Suprapubic skin (tissue), 4 donors: Measurements from ENCODE around the gene SYNGR3. TPM values are rescaled to one million over a fixed set of nuclear protein-coding genes. Genes with fewer than 3 reads are reported as not detected.

Experiments used
- DNase-seq, 2 donors: peaks; one replicate each; pipeline ENCODE4 v3.0.0-alpha.2; 2019; ENCODE audit warnings: low spot score in 2 of 2
- H3K27ac ChIP-seq: fragments of 200-600 bp; sonication (generic); one replicate; pipeline ENCODE4 v1.5.1; 2019
- H3K27me3 ChIP-seq: fragments of 200-600 bp; sonication (generic); one replicate; pipeline ENCODE4 v1.5.1; 2019
- H3K36me3 ChIP-seq: fragments of 200-600 bp; sonication (generic); one replicate; pipeline ENCODE4 v1.5.1; 2019
- H3K4me1 ChIP-seq: fragments of 200-600 bp; sonication (generic); one replicate; pipeline ENCODE4 v1.5.1; 2019
- H3K4me3 ChIP-seq: fragments of 200-600 bp; sonication (generic); one replicate; pipeline ENCODE4 v1.5.1; 2019; ENCODE audit warnings: mild to moderate bottlenecking
- H3K9me3 ChIP-seq: fragments of 200-600 bp; sonication (generic); one replicate; pipeline ENCODE4 v1.5.1; 2019
- EP300 ChIP-seq: sonication (generic); formaldehyde crosslinking; IDR thresholded peaks from one replicate; pipeline ENCODE4 v1.6.1; 2017; ENCODE audit warnings: antibody characterized with exemption
- POLR2A ChIP-seq, 2 donors: fragments of 450-650 bp; IDR thresholded peaks; one replicate each; pipeline ENCODE4 v1.6.1; 2017; ENCODE audit warnings: antibody characterized with exemption in 2 of 2, mild to moderate bottlenecking in 2 of 2, moderate library complexity in 2 of 2
- POLR2AphosphoS5 ChIP-seq, 3 donors: sonication (generic); formaldehyde crosslinking; IDR thresholded peaks; one replicate each; pipeline ENCODE4 v1.6.1; 2017; ENCODE audit warnings: antibody characterized with exemption in 3 of 3
- WGBS: methylation state at CpG from one replicate; pipeline ENCODE4 v1.1.5; 2018; 5-methylcytosine and 5-hydroxymethylcytosine counted together
- total RNA-seq, 4 donors: library from RNA; depleted of rRNA; stranded (reverse); fragments of >200 nt; gene quantifications; one replicate each; pipeline ENCODE4 v1.1.0, GENCODE V29; 2016
- TF ChIP-seq, protein P1 (sequence below), 2 donors: fragments of 200-600 bp in 1 of 2; fragments of 450-650 bp in 1 of 2; sonication (generic) in 1 of 2; IDR thresholded peaks; one replicate each; pipeline ENCODE4 v1.5.1; 2016 to 2019; ENCODE audit warnings: antibody characterized with exemption in 2 of 2, mild to moderate bottlenecking in 1 of 2, moderate library complexity in 1 of 2

Gene SYNGR3
- total RNA-seq, 4 donors from 2014 or later = 0.42 to 1.7 (median 0.60) TPM; not detected in 1

DNA sequence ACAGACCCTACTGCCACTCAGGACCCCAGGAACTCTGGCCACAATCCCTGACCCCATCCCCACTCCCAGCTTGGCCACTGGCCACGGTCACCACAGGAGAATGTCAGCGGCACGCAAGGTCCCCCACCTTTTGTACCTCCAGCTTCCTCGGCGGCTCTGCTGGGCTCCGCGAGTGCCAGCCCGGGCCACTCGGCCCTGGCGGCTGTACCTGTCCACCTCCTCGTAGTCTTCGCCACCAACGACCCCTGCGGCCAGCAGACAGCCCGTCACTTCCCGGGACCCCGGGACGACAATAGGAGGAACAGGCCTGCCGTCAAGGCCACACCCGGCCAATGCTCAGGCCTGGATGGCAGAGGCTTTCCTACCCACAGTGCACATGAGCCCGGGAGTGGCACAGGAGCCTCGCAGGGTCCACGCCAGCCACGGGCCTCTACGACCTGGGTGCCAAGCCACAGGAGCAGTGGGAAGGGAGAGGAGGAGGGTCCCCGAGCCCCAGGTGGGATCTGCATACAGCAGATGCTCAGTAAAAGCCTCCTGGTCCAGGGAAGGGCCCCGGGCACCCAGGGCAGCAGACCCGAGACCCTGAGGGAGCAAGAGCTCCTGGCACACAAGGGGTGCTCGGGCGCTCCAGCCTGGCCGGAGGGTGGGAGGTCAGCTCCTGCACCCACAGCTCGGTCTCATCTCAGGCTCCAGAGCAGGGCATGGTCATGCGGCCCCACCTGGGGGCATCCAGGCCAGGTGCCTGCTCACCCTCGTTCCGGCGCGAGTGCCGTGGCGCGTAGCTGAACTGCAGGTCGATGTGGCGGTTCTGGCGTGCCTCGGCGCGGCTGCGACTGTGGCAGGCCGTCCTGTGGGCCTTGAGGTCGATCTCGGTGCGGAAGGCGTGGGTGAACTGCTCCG lies 11.9 kb downstream of the SYNGR3 start:
- Histone ChIP-seq H3K9me3 (no peaks in the 10 kb centered on the region), H3K4me1 (peaks cover 49% of the 10 kb centered on the region), H3K36me3 (peaks cover 67% of the 10 kb centered on the region), H3K27ac (no peak overlapping the region), H3K4me3 (no peak overlapping the region), H3K27me3 (no peaks in the 10 kb centered on the region)
- no peak for DNase-seq
- no peak for TF ChIP-seq POLR2A (IDR thresholded peaks at IDR 0.05)
- no peak for TF ChIP-seq EP300
- no peak for TF ChIP-seq POLR2AphosphoS5 (IDR thresholded peaks at IDR 0.05)
- WGBS = 93% methylated on average over 33 of the region's 53 CpGs

DNA sequence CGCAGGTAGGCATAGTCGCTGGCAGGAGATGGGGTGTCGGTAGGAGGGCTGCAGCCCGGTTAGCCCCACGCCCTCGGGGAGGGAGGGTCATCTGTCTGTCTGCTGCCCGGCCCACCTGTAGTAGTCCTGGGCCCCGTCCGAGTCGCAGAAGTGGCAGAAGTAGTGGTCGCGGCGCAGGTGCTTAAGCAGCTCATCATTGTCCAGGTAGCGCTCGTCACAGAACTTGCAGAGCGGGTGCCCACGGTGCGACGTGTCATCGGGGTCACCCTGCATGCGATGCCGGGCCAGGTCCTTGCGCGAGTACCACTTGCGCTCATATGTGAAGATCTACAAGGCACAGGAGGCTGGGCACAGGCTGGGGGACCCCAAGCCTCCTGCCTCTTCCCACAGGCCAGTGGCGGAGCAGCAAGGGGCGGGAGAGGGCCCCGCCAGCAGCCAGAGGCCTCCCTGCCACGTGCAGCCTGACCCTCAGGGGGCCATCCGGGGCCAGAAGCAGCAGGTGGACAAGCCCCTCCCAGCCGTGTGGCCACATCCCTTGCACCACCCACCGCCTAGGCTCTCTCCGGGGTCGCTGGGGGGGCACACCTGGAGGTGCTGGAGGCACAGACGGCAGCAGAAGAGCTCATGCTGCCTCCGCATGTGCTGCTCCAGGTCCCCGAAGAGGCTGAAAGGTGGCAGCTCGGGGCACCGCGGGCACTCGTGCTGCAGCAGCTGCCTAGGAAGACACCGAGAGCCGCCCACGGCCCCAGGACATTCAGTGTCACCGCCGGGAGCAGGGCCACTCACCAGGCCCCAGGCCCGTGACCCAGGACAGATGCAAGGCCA lies 12.8 kb downstream of the SYNGR3 start:
- Histone ChIP-seq H3K4me3 (no peak overlapping the region), H3K4me1 (peaks cover 51% of the 10 kb centered on the region), H3K9me3 (no peaks in the 10 kb centered on the region), H3K36me3 (peaks cover 59% of the 10 kb centered on the region), H3K27me3 (no peaks in the 10 kb centered on the region), H3K27ac (no peak overlapping the region)
- DNase-seq = no peak
- no peak for TF ChIP-seq POLR2A (IDR thresholded peaks at IDR 0.05)
- no peak for TF ChIP-seq EP300
- TF ChIP-seq, protein P1, sequence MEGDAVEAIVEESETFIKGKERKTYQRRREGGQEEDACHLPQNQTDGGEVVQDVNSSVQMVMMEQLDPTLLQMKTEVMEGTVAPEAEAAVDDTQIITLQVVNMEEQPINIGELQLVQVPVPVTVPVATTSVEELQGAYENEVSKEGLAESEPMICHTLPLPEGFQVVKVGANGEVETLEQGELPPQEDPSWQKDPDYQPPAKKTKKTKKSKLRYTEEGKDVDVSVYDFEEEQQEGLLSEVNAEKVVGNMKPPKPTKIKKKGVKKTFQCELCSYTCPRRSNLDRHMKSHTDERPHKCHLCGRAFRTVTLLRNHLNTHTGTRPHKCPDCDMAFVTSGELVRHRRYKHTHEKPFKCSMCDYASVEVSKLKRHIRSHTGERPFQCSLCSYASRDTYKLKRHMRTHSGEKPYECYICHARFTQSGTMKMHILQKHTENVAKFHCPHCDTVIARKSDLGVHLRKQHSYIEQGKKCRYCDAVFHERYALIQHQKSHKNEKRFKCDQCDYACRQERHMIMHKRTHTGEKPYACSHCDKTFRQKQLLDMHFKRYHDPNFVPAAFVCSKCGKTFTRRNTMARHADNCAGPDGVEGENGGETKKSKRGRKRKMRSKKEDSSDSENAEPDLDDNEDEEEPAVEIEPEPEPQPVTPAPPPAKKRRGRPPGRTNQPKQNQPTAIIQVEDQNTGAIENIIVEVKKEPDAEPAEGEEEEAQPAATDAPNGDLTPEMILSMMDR (IDR thresholded peaks at IDR 0.05) = no peak
- TF ChIP-seq POLR2AphosphoS5 (IDR thresholded peaks at IDR 0.05) = no peak
- 91% methylated on average over 16 of the region's 47 CpGs for WGBS

DNA sequence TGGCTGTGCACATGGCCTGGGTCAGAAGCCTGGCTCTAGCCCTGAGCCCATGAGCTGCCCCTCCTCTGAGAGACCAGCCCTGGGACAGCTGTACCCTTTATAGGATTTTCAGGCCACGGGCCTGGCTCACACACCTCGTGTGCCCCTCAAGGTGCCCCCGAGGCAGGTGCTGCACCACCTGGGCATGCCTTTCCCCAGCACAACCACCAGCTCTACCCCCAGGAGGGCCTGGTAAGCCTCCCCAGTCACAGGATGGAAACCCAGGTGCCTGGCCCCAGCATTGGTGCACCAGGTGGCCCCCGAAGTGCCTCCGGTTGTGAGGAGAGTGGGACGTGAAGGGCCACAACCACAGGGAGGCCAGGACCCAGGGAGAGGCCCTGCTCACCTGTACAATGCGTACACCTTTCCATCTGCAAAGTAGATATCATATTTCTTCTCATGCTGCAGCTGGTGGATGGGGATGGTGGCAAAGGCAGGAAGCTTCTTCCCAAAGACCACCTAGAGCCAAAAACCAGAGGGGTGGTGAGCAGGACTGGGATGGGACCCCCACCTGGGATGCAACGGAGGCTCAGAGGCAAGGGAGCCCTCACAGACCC lies 13.6 kb downstream of the SYNGR3 start:
- DNase-seq = no peak
- H3K27me3 ChIP-seq = no peaks in the 10 kb centered on the region
- 85% methylated on average over 7 of the region's 8 CpGs for WGBS
- H3K4me3 ChIP-seq = no peak overlapping the region
- peaks cover 52% of the 10 kb centered on the region for H3K36me3 ChIP-seq
- H3K4me1 ChIP-seq = peaks cover 53% of the 10 kb centered on the region
- H3K9me3 ChIP-seq = no peaks in the 10 kb centered on the region
- H3K27ac ChIP-seq = no peak overlapping the region
- TF ChIP-seq POLR2AphosphoS5 (IDR thresholded peaks at IDR 0.05) (no peak), POLR2A (IDR thresholded peaks at IDR 0.05) (no peak), EP300 (no peak)
- TF ChIP-seq, protein P1 (IDR thresholded peaks at IDR 0.05) = no peak

DNA sequence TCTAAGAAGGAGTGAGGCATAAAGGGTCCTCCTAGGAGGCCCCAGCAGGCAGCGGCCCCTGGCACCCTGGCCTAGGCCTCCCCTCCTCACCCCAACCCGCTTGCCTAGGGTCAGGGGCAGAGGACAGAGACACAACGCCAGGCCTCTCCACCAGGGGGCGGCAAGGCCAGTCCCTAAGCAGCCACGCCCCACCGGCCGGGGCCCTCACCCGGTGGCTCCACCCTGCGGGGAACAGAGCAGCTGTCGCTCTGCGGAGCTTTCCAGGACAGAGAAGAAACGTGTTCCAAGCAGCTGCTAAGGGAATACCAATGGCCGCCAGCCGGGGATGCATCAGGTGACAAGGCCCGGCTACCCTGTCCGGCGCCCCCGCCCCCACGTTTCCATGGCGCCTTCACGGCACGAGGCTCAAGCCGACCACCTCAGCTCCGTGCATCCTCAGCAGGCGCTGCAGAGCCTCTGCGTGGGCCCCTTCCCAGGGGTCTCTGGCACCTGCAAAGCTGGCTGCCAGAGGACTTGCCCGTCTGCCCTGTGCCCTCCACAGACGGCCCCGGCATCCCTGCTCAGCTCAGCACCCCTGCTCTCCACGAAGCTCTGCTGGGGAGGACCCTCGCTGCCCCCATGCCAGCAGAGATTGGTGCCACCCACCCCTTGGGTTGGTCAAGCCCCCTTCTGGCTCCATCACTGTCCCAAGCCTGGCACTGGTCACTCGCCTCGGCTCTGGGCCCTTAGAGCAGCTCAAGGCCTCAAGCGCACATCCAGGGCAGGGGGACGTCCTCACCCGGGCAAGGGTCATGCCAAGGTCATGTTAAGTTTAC lies 14.3 kb downstream of the SYNGR3 start:
- peak overlapping the region; percentile 6 for H3K4me3 ChIP-seq
- H3K27ac ChIP-seq = no peak overlapping the region
- peaks cover 45% of the 10 kb centered on the region for H3K36me3 ChIP-seq
- peak; percentile 91 to 93 for DNase-seq
- WGBS = 13% methylated on average over 6 of the region's 36 CpGs
- no peak for TF ChIP-seq EP300
- TF ChIP-seq POLR2AphosphoS5 (IDR thresholded peaks at IDR 0.05) = no peak
- TF ChIP-seq POLR2A (IDR thresholded peaks at IDR 0.05) = no peak
- TF ChIP-seq, protein P1 (IDR thresholded peaks at IDR 0.05) = peak; percentile 77 to 96
- peaks cover 58% of the 10 kb centered on the region for H3K4me1 ChIP-seq
- no peaks in the 10 kb centered on the region for H3K9me3 ChIP-seq
- no peaks in the 10 kb centered on the region for H3K27me3 ChIP-seq
